ENCODE measurements around the gene GABRA1.

DNA sequence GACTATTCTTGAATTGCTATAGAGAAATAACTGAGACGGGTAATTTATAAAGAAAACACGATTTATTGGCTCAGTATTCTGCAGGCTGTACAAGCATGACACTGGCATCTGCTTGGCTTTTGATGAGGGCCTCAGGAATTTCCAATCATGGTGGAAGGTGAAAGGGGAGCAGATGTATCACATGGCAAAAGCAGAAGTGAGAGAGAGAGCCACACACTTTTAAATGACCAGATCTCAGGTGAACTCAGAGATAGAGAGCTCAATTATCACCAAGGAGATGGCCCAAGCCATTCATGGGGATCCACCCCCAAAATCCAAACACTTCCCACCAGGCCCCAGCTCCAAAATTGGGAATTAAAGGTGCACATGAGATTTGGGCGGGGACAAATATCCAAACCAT is 15.3 kb downstream of the GABRA1 start:
- TF ChIP-seq, protein P1, sequence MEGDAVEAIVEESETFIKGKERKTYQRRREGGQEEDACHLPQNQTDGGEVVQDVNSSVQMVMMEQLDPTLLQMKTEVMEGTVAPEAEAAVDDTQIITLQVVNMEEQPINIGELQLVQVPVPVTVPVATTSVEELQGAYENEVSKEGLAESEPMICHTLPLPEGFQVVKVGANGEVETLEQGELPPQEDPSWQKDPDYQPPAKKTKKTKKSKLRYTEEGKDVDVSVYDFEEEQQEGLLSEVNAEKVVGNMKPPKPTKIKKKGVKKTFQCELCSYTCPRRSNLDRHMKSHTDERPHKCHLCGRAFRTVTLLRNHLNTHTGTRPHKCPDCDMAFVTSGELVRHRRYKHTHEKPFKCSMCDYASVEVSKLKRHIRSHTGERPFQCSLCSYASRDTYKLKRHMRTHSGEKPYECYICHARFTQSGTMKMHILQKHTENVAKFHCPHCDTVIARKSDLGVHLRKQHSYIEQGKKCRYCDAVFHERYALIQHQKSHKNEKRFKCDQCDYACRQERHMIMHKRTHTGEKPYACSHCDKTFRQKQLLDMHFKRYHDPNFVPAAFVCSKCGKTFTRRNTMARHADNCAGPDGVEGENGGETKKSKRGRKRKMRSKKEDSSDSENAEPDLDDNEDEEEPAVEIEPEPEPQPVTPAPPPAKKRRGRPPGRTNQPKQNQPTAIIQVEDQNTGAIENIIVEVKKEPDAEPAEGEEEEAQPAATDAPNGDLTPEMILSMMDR (IDR thresholded peaks at IDR 0.05): no peak
- no peak for TF ChIP-seq ZFX (IDR thresholded peaks at IDR 0.05; ENCODE audit: borderline replicate concordance)
